GM12878 (cell line): ENCODE results near the gene SRP72. TPM values are rescaled to one million over a fixed set of nuclear protein-coding genes. Genes with fewer than 3 reads are reported as not detected.

Experiments used
- ATF2 ChIP-seq: IDR thresholded peaks from 2 replicates; pipeline ENCODE4 v1.6.1; 2012; ENCODE audit warnings: low read length, inconsistent platforms
- JUNB ChIP-seq: IDR thresholded peaks from 2 replicates; pipeline ENCODE4 v1.6.1; 2016; ENCODE audit warnings: antibody characterized with exemption, mild to moderate bottlenecking
- RAD51 ChIP-seq: fragments of 450-650 bp; IDR thresholded peaks from 2 replicates; pipeline ENCODE4 v1.6.1; 2016; ENCODE audit warnings: moderate library complexity, mild to moderate bottlenecking, inconsistent platforms
- SMAD1 ChIP-seq: fragments of 450-650 bp; IDR thresholded peaks from 2 replicates; pipeline ENCODE4 v1.6.1; 2018; ENCODE audit warnings: mild to moderate bottlenecking, low read depth; ENCODE audit not compliant: partially characterized antibody
- SP1 ChIP-seq: IDR thresholded peaks from one replicate; pipeline ENCODE4 v1.6.1; 2011; ENCODE audit warnings: low read depth, low read length
- SRF ChIP-seq, 2 experiments: IDR thresholded peaks; 2 replicates each; pipeline ENCODE4 v1.6.1; 2011; ENCODE audit warnings: low read depth in 2 of 2, low read length in 2 of 2, mild to moderate bottlenecking in 1 of 2, moderate library complexity in 1 of 2
- ZNF217 ChIP-seq: fragments of 450-650 bp; IDR thresholded peaks from 2 replicates; pipeline ENCODE4 v1.6.1; 2017; ENCODE audit warnings: antibody characterized with exemption, mild to moderate bottlenecking
- ZNF24 ChIP-seq: fragments of 450-650 bp; IDR thresholded peaks from 2 replicates; pipeline ENCODE4 v1.6.1; 2017; ENCODE audit warnings: antibody characterized with exemption, mild to moderate bottlenecking
- polyA plus RNA-seq, 11 experiments: library from polyadenylated mRNA; depleted of rRNA in 4 of 11; unstranded in 6 of 11; stranded (reverse) in 5 of 11; fragments of >200 nt; fragmentation: Nextera tagmentation in 4 of 11; fragmentation: Illumina TruSeq in 1 of 11; extraction: Ambion mirVana in 4 of 11; extraction: Trizol in 1 of 11; gene quantifications; 1 replicate in 1 of 11; 2 replicates in 10 of 11; pipeline versions ENCODE4 v1.2.1 to v1.2.3, GENCODE V29; 2011 to 2016; ENCODE audit warnings: inconsistent platforms in 2 of 11, missing spikeins in 2 of 11, low read depth in 1 of 11
- total RNA-seq, 4 experiments: library from RNA; depleted of rRNA in 3 of 4; stranded (reverse); fragments of >200 nt in 3 of 4; fragmentation: Illumina TruSeq in 1 of 4; extraction: Trizol in 1 of 4; gene quantifications; 2 replicates each; pipeline versions ENCODE4 v1.2.1 to v1.2.3, GENCODE V29; 2013 to 2021
- TF ChIP-seq, protein P1 (sequence below): IDR thresholded peaks from 2 replicates; pipeline ENCODE4 v1.6.1; 2011; ENCODE audit warnings: low read depth, low read length, improper control_type of control experiment, borderline replicate concordance
- TF ChIP-seq, protein P2 (sequence below): fragments of 450-650 bp; IDR thresholded peaks from 2 replicates; pipeline ENCODE4 v1.6.1; 2017; ENCODE audit warnings: mild to moderate bottlenecking, low read depth, inconsistent platforms; ENCODE audit not compliant: poor library complexity, severe bottlenecking

The SRP72 gene
- total and polyA plus RNA-seq, 10 of the 15 experiments (the other 5 are each of a cell fraction or from before 2014, with no cell fraction given), result 61.6 to 186 (median 133) TPM

- TF ChIP-seq, protein P1, sequence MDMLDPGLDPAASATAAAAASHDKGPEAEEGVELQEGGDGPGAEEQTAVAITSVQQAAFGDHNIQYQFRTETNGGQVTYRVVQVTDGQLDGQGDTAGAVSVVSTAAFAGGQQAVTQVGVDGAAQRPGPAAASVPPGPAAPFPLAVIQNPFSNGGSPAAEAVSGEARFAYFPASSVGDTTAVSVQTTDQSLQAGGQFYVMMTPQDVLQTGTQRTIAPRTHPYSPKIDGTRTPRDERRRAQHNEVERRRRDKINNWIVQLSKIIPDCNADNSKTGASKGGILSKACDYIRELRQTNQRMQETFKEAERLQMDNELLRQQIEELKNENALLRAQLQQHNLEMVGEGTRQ, result no peak
- TF ChIP-seq ATF2, result no peak
- no peak for TF ChIP-seq SMAD1
- TF ChIP-seq JUNB, result no peak
- no peak for TF ChIP-seq ZNF24
- TF ChIP-seq, protein P2, sequence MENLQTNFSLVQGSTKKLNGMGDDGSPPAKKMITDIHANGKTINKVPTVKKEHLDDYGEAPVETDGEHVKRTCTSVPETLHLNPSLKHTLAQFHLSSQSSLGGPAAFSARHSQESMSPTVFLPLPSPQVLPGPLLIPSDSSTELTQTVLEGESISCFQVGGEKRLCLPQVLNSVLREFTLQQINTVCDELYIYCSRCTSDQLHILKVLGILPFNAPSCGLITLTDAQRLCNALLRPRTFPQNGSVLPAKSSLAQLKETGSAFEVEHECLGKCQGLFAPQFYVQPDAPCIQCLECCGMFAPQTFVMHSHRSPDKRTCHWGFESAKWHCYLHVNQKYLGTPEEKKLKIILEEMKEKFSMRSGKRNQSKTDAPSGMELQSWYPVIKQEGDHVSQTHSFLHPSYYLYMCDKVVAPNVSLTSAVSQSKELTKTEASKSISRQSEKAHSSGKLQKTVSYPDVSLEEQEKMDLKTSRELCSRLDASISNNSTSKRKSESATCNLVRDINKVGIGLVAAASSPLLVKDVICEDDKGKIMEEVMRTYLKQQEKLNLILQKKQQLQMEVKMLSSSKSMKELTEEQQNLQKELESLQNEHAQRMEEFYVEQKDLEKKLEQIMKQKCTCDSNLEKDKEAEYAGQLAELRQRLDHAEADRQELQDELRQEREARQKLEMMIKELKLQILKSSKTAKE, result no peak
- no peak for TF ChIP-seq SRF (IDR thresholded peaks at IDR 0.05; ENCODE audit: low read depth in 2 of 2, low read length in 2 of 2)
- TF ChIP-seq SP1, result no peak
- TF ChIP-seq RAD51, result no peak
- no peak for TF ChIP-seq ZNF217
Observed at GRCh38 chr4:56440983-56441382, 26.4 kb upstream of the SRP72 start (continued).
